Stimulated activated memory B cell treated with anti-CD40 and anti-IgM and Interleukin-4, amounts not matched to agents 10 μg/mL and 1 μg/mL and 100 μg/mL, for 72 hours (primary cell): Measurements from ENCODE around the gene WTIP.
A peak's percentile ranks its signal among the peaks of the same experiment; 100 is the strongest.
"Not testable (repeated sequence)": the region's sequence is repeated elsewhere in the genome, so short reads cannot be mapped to it uniquely, and the experiment has no call there.

Source experiments
- ATAC-seq: fragments of 150-1000 bp; cut with Tn5 transposase; 2 replicates; pipeline ENCODE4 v1.10.0; 2021
- H3K27ac Mint-ChIP-seq: one replicate; pipeline ENCODE4 v1.8.0; 2022; ENCODE audit warnings: mild to moderate bottlenecking, mixed read lengths
- H3K27me3 Mint-ChIP-seq: one replicate; pipeline ENCODE4 v1.8.0; 2022; ENCODE audit warnings: mixed read lengths
- H3K36me3 Mint-ChIP-seq: one replicate; pipeline ENCODE4 v1.8.0; 2022; ENCODE audit warnings: mixed read lengths
- H3K4me1 Mint-ChIP-seq: one replicate; pipeline ENCODE4 v1.8.0; 2022; ENCODE audit warnings: mixed read lengths
- H3K4me3 Mint-ChIP-seq: one replicate; pipeline ENCODE4 v1.8.0; 2022; ENCODE audit warnings: mild to moderate bottlenecking, moderate library complexity, mixed read lengths
- H3K9me3 Mint-ChIP-seq: one replicate; pipeline ENCODE4 v1.8.0; 2022; ENCODE audit warnings: mixed read lengths

Gene WTIP

DNA sequence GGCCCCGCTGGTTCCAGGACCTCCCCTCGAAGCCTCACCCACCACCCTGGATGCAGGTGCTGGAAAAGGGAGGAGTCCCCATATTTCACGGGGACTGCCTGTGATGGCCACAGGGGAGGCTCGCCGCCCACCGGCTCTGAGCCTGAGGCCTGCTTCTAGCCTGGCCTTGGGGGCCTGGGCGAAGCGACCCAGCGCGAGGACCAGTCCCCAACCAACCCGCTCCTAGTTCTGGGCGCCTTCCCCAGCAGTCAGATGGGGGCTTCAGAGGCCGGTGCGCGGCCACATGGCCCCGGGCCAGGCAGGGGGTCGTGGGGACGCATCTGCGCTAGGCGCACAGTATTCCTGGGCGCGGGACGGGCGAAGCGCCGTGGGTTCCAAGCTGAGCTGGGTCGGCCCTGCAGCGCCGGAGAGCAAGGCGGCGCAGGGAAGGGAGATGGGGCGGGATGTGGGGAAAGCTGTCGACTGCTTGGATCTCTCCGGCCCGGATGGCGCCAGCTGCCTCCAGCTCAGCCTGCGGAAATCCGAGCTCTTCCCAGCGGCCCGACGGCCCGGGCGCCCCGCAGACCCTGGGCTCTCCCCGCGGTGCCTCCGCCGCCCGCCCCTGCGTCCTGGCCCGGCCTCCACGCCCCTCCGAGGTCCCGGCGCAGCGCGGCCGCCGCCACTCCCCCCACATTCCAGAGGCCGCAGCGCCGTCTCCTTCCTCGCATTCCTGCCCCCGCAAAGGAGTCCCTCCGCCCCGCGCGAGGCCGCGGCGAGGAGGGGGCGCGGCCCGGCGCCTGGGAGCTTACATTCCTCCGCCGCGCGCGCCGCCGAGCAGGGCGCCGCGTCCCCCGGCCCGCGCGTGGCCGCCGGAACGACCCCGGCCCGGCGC is at the start of gene WTIP:
WTIP (plus strand) TSS at position 788 of the 871 bp plus-strand sequence. CDS start 217 bp downstream, outside the sequence.
- H3K27me3 Mint-ChIP-seq: peaks cover 46% of the 10 kb centered on the region
- ATAC-seq: no peak
- peaks cover 8% of the 10 kb centered on the region for H3K4me1 Mint-ChIP-seq
- no peak within 1 kb of the TSS for H3K27ac Mint-ChIP-seq
- no peaks in the 10 kb centered on the region for H3K36me3 Mint-ChIP-seq
- no peak within 1 kb of the TSS for H3K4me3 Mint-ChIP-seq
- no peaks in the 10 kb centered on the region for H3K9me3 Mint-ChIP-seq

GRCh38 chr19:34432797-34433196 is 48.8 kb upstream of the WTIP start:
- no peak for ATAC-seq
- no peak overlapping the region for H3K4me3 Mint-ChIP-seq
- H3K27ac Mint-ChIP-seq: no peak overlapping the region
- H3K9me3 Mint-ChIP-seq: no peaks in the 10 kb centered on the region
- H3K36me3 Mint-ChIP-seq: peaks cover 9% of the 10 kb centered on the region
- no peaks in the 10 kb centered on the region for H3K27me3 Mint-ChIP-seq
- peaks cover 36% of the 10 kb centered on the region for H3K4me1 Mint-ChIP-seq

GRCh38 chr19:34436716-34437115 is 44.8 kb upstream of the WTIP start:
- H3K4me3 Mint-ChIP-seq: no peak overlapping the region
- H3K36me3 Mint-ChIP-seq: peaks cover 30% of the 10 kb centered on the region
- H3K9me3 Mint-ChIP-seq: no peaks in the 10 kb centered on the region
- no peak for ATAC-seq
- no peak overlapping the region for H3K27ac Mint-ChIP-seq
- no peaks in the 10 kb centered on the region for H3K27me3 Mint-ChIP-seq
- peaks cover 9% of the 10 kb centered on the region for H3K4me1 Mint-ChIP-seq

DNA sequence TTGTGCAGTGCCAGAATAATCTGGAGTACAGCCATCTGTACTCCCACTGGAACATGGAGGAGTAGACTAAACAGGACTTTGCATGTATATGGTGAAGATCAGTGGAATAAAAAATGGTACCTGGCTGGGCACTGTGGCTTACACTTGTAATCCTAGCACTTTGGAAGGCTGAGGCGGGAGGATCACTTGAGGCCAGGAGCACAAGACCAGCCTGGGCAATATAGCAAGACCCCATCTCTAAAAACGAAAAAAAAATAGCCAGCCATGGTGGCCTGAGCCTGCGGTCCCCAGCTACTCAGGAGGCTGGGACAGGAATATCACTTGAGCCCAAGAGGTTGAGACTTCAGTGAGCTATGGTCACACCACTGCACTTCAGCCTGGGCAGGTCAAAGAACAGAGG is 33.4 kb upstream of the WTIP start:
- peaks cover 71% of the 10 kb centered on the region for H3K36me3 Mint-ChIP-seq
- no peak overlapping the region for H3K4me3 Mint-ChIP-seq
- H3K9me3 Mint-ChIP-seq: no peaks in the 10 kb centered on the region
- H3K27me3 Mint-ChIP-seq: no peaks in the 10 kb centered on the region
- no peaks in the 10 kb centered on the region for H3K4me1 Mint-ChIP-seq
- no peak for ATAC-seq
- peak overlapping the region; percentile 28 for H3K27ac Mint-ChIP-seq

DNA sequence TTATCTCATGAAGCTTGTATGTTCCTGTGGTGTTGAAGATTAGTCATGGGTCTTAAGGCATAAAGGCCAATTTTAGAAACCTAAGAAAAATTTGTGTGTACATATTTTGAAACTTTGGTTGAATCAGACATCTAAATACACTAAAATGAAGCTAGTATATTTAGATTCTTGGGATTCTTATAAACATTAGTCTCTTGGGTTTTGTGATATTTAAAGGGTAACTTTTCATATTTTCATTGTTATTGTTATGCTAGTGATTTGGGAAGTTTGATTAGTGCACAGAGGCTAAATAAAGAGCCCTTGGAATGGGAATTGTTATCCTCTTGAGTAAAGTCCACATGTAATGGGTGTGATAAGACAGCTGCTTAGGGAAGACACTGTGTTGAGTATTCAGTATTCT is 28.8 kb upstream of the WTIP start:
- Mint-ChIP-seq H3K27me3 (no peaks in the 10 kb centered on the region), H3K4me3 (no peak overlapping the region), H3K9me3 (no peaks in the 10 kb centered on the region), H3K4me1 (no peaks in the 10 kb centered on the region), H3K27ac (no peak overlapping the region), H3K36me3 (peaks cover 56% of the 10 kb centered on the region)
- ATAC-seq: no peak

- H3K36me3 Mint-ChIP-seq: peaks cover 56% of the 10 kb centered on the region
- no peak overlapping the region for H3K27ac Mint-ChIP-seq
- H3K9me3 Mint-ChIP-seq: no peaks in the 10 kb centered on the region
- no peak for ATAC-seq
- no peaks in the 10 kb centered on the region for H3K27me3 Mint-ChIP-seq
- no peaks in the 10 kb centered on the region for H3K4me1 Mint-ChIP-seq
- no peak overlapping the region for H3K4me3 Mint-ChIP-seq
These were observed 27.5 kb upstream of the WTIP start for GRCh38 chr19:34454091-34454490.

GRCh38 chr19:34454685-34455084 is 26.9 kb upstream of the WTIP start:
- Mint-ChIP-seq H3K9me3 (no peaks in the 10 kb centered on the region), H3K27ac (no peak overlapping the region), H3K4me1 (no peaks in the 10 kb centered on the region), H3K27me3 (no peaks in the 10 kb centered on the region), H3K36me3 (peaks cover 56% of the 10 kb centered on the region), H3K4me3 (no peak overlapping the region)
- ATAC-seq: no peak

DNA sequence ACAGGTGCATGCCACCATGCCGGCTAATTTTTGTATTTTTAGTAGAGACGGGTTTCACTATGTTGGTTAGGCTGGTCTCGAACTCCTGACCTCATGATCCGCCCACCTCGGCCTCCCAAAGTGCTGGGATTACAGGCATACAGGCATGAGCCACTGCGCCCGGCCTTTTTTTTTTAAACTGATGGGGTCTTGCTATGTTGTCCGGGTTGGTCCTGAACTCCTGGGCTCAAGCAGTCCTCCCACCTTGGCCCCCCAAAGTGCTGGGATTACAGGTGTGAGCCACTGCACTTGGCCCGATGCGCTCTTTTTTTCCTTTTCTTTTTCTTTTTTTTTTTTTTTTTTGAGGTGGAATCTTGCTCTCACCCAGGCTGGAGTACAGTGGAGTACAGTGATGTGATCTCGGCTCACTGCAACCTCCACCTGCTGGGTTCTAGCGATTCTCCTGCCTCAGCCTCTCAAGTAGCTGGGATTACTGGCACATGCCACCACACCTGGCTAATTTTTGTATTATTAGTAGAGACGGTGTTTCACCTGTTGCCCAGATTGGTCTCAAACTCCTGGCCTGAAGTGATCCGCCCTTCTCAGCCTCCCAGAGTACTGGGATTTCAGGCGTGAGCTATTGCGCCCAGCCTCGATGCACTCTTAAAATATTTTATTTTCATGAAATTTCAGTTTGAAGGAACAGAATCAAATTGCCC is 25.6 kb upstream of the WTIP start:
- H3K4me3 Mint-ChIP-seq: not testable (repeated sequence)

DNA sequence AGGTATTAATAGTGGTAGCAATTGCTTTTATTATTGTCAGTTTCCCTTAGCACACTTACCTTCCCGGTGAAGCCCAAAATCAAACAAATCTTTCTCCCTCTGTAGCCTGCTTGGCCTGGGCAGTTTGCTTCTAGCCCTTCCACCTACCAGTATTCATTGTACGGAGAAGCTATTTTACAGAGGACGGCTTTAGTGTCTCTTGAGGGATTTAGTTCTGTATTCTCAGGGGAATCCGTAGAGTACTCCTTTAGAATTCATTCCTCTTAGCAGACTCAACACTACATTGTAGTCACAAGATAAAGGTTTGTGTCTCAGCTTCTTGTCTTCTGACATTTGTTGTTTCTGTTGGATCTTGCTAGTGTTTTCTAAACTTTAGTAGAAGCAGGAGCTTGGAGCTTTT is 24.1 kb upstream of the WTIP start:
- ATAC-seq: no peak
- Mint-ChIP-seq H3K9me3 (no peaks in the 10 kb centered on the region), H3K36me3 (peaks cover 71% of the 10 kb centered on the region), H3K4me3 (no peak overlapping the region), H3K4me1 (no peaks in the 10 kb centered on the region), H3K27me3 (no peaks in the 10 kb centered on the region), H3K27ac (no peak overlapping the region)

More for the DNA sequence above, 25.6 kb upstream of the WTIP start:
- not testable (repeated sequence) for H3K27me3 Mint-ChIP-seq, H3K4me1 Mint-ChIP-seq, H3K27ac Mint-ChIP-seq, H3K9me3 Mint-ChIP-seq, ATAC-seq
- peaks cover 62% of the 10 kb centered on the region for H3K36me3 Mint-ChIP-seq

GRCh38 chr19:34458677-34459076 is 22.9 kb upstream of the WTIP start:
- H3K27ac Mint-ChIP-seq: no peak overlapping the region
- H3K4me3 Mint-ChIP-seq: no peak overlapping the region
- H3K4me1 Mint-ChIP-seq: no peaks in the 10 kb centered on the region
- H3K9me3 Mint-ChIP-seq: no peaks in the 10 kb centered on the region
- peaks cover 67% of the 10 kb centered on the region for H3K36me3 Mint-ChIP-seq
- ATAC-seq: no peak
- no peaks in the 10 kb centered on the region for H3K27me3 Mint-ChIP-seq

DNA sequence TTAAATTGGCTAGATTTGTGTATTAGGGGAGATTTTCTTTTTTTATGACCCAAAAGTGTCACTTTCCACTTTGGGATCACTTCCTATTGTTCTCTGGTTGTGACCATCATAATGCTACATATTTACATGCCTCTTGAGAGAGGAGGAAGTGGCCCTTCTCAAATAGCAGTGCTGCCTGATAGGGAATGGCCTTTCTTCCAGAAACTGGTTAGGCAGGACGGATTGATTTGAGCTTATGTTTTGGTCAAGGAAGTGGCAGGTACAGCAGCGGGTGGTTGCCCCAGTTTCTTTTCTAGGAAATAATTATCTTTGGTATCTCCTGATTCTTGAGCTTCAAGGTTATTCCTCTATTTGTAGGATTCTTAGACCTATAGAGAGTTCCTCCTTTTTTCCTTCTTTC is 21.9 kb upstream of the WTIP start:
- H3K4me1 Mint-ChIP-seq: no peaks in the 10 kb centered on the region
- no peaks in the 10 kb centered on the region for H3K27me3 Mint-ChIP-seq
- no peak overlapping the region for H3K4me3 Mint-ChIP-seq
- peaks cover 62% of the 10 kb centered on the region for H3K36me3 Mint-ChIP-seq
- ATAC-seq: no peak
- no peaks in the 10 kb centered on the region for H3K9me3 Mint-ChIP-seq
- no peak overlapping the region for H3K27ac Mint-ChIP-seq

- Mint-ChIP-seq H3K4me1 (no peaks in the 10 kb centered on the region), H3K36me3 (peaks cover 74% of the 10 kb centered on the region), H3K9me3 (no peaks in the 10 kb centered on the region), H3K27me3 (no peaks in the 10 kb centered on the region), H3K4me3 (no peak overlapping the region), H3K27ac (peak overlapping the region; percentile 3)
- no peak for ATAC-seq
These were observed 20.0 kb upstream of the WTIP start for GRCh38 chr19:34461375-34462100.

- not testable (repeated sequence) for H3K4me3 Mint-ChIP-seq, ATAC-seq, H3K27ac Mint-ChIP-seq, H3K4me1 Mint-ChIP-seq, H3K9me3 Mint-ChIP-seq, H3K27me3 Mint-ChIP-seq
- H3K36me3 Mint-ChIP-seq: peaks cover 74% of the 10 kb centered on the region
These were observed 16.8 kb upstream of the WTIP start for GRCh38 chr19:34464785-34465184.

DNA sequence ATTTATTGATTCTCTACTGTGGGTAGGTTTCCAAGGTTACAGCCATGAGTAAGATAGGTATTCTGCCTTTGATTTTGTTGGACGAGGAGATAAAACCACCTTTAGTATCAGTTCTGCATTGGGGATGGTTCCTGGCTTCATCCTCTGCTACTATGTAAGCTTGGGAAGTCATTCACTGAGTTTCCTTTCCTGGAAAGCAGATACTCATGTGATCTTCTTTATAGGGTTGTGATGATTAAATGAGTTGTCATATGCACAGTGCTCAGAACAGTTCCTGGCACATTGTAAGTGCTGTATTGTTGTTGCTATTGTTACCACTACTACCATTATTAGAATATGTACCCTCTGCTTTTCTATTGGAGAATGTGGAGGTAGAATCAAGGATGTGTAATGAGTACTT is 13.1 kb upstream of the WTIP start:
- Mint-ChIP-seq H3K4me3 (no peak overlapping the region), H3K9me3 (no peaks in the 10 kb centered on the region), H3K27ac (no peak overlapping the region), H3K4me1 (no peaks in the 10 kb centered on the region), H3K36me3 (peaks cover 70% of the 10 kb centered on the region), H3K27me3 (no peaks in the 10 kb centered on the region)
- ATAC-seq: no peak

DNA sequence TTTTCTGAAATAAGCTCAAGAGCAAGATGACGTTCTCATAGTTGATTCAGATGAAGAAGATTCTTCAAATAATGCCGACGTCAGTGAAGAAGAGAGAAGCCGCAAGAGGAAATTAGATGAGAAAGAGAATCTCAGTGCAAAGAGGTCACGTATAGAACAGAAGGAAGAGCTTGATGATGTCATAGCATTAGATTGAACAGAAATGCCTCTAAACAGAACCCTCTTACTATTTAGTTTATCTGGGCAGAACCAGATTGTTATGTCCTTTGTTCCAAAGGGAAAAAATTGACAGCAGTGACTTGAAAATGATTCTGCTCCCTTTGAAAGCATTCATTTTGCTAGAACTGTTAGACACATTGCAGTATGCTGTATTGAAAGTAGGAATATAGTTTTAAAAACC is 12.5 kb upstream of the WTIP start:
- not testable (repeated sequence) for H3K27ac Mint-ChIP-seq, ATAC-seq
- H3K36me3 Mint-ChIP-seq: peaks cover 74% of the 10 kb centered on the region

More for the DNA sequence above, 12.5 kb upstream of the WTIP start:
- H3K9me3 Mint-ChIP-seq, H3K4me3 Mint-ChIP-seq, H3K4me1 Mint-ChIP-seq, H3K27me3 Mint-ChIP-seq: not testable (repeated sequence)
